ENCODE measurements around the gene HOXB8.

DNA sequence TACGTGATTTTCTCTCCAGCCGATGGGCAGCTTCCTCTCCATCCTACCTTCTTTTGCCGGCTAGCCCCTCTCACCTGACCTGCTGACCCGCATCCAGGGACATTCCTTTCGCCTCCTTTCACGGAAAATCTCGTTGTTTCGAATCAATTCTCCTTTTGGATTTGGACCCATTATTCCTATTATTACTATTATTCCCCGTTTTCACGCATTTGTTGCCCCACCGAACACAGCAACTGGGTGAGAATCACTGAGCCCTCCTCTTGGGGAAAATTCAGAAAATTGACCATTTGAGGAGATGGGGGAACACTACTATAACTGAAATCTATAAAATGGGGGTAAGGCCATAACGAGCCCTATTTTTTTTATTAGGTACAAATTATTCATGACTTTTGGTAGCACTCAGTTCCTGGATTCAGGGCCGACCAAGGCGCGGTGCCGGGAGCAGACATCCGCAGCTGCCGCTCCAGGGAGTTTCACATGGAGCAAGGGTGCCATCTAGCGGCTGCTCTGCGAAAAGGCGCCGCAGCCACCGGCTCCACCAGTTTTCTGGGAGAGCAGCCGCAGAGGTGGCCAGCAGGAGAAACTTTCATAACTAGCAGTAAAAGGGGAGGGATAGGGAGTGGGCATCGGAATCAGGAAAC, 3.3 kb upstream of the HOXB8 start:
- TF ChIP-seq, protein P1, sequence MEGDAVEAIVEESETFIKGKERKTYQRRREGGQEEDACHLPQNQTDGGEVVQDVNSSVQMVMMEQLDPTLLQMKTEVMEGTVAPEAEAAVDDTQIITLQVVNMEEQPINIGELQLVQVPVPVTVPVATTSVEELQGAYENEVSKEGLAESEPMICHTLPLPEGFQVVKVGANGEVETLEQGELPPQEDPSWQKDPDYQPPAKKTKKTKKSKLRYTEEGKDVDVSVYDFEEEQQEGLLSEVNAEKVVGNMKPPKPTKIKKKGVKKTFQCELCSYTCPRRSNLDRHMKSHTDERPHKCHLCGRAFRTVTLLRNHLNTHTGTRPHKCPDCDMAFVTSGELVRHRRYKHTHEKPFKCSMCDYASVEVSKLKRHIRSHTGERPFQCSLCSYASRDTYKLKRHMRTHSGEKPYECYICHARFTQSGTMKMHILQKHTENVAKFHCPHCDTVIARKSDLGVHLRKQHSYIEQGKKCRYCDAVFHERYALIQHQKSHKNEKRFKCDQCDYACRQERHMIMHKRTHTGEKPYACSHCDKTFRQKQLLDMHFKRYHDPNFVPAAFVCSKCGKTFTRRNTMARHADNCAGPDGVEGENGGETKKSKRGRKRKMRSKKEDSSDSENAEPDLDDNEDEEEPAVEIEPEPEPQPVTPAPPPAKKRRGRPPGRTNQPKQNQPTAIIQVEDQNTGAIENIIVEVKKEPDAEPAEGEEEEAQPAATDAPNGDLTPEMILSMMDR (CRISPR knock-in tag; IDR thresholded peaks at IDR 0.05) = peak; percentile 94
- no peak for TF ChIP-seq ZNF547 (CRISPR knock-in tag; IDR thresholded peaks at IDR 0.05)

Data from HepG2 (cell line).